Erythroblast (primary cell): ENCODE data around the gene LACTBL1.

Source experiments
- GATA1 ChIP-seq: IDR thresholded peaks from 2 replicates; pipeline ENCODE4 v1.6.1; 2011; ENCODE audit warnings: low read depth, mild to moderate bottlenecking, control low read depth, low read length, moderate library complexity
- POLR2A ChIP-seq: IDR thresholded peaks from 2 replicates; pipeline ENCODE4 v1.6.1; 2011; ENCODE audit warnings: mild to moderate bottlenecking, low read length

DNA sequence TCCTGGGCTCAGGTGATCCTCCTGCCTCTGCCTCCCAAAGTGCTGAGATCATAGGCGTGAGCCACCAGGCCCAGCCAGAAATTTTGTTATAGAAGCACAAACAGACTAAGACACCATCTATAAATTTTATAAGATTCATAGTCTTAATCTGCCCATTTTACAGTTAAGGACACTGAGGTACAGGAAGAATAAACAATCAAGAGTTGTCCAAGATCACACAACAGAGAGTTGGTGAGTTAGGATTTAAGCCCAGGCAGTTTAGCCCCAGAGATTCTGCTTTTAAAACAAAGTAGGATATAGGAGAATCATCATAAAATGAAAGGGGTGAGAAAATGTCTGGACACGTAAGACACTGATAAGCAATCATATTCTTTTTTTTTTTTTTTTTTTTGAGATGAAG, 36.2 kb upstream of the LACTBL1 start:
- TF ChIP-seq POLR2A (no peak), GATA1 (no peak)
